ENCODE measurements around the gene PDIA6.

Gene PDIA6

GRCh38 chr2:10760794-10761504 is 51.6 kb downstream of the PDIA6 start:
- H3K27ac ChIP-seq, result no peak overlapping the region
- TF ChIP-seq CTCF (IDR thresholded peaks at IDR 0.05), result no peak
- no peak for TF ChIP-seq ZFX (IDR thresholded peaks at IDR 0.05; ENCODE audit: borderline replicate concordance)

- TF ChIP-seq CTCF (IDR thresholded peaks at IDR 0.05) (no peak), ZFX (IDR thresholded peaks at IDR 0.05; ENCODE audit: borderline replicate concordance) (no peak)
- H3K27ac ChIP-seq, result no peak overlapping the region
These were observed 53.4 kb downstream of the PDIA6 start for GRCh38 chr2:10759151-10759714.

DNA sequence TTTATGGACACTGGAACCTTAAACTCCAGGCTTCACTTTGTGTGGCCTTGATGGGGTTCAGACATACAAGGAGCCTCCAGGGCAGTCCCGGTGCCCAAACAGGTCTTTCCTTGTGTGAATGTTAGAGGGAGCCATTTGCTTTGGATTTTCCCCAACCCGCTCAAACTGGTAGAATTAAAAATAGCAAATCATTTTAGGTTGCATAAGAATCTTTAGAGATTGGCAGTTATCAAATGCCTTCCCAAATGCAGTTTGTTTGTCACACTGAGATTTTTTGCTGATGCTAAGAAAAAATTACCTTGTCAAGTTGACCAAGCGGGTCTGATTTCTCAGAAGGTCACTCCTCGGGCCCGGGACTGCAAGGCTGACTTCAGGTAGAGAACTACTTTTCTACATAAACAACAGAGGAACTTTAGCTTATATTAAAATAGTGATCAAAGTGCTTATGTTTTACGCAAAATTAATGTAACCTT is 54.7 kb downstream of the PDIA6 start:
- peak overlapping the region; percentile 60 for H3K27ac ChIP-seq
- no peak for TF ChIP-seq CTCF (IDR thresholded peaks at IDR 0.05)
- TF ChIP-seq ZFX (IDR thresholded peaks at IDR 0.05; ENCODE audit: borderline replicate concordance), result no peak

- H3K27ac ChIP-seq, result peak overlapping the region; percentile 49
- TF ChIP-seq CTCF (IDR thresholded peaks at IDR 0.05), result no peak
- no peak for TF ChIP-seq ZFX (IDR thresholded peaks at IDR 0.05; ENCODE audit: borderline replicate concordance)
These were observed 57.0 kb downstream of the PDIA6 start for GRCh38 chr2:10755621-10756020.

GRCh38 chr2:10753876-10754275 is 58.7 kb downstream of the PDIA6 start:
- H3K27ac ChIP-seq, result peak overlapping the region; percentile 92
- TF ChIP-seq CTCF (IDR thresholded peaks at IDR 0.05) (no peak), ZFX (IDR thresholded peaks at IDR 0.05; ENCODE audit: borderline replicate concordance) (no peak)

DNA sequence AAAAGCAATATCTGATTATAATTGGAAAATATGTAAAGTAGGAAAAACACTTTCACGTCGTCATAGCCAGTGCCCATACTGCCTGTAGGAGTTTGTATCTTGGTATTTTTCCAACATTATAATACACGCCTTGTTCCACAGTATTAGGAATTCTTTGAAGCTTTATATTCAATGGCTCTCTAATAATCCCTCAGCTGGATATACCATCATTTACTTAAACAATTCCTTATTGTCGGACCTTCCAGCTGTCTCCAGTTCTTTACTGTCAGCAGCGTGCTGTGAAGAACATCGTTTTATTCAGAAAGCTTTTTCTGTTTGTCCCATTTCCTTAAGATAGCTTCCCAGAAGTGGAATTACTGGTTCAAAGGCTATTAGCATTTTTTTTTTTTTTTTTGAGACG is 59.4 kb downstream of the PDIA6 start:
- H3K27ac ChIP-seq, result peak overlapping the region; percentile 92
- TF ChIP-seq CTCF (IDR thresholded peaks at IDR 0.05) (no peak), ZFX (IDR thresholded peaks at IDR 0.05; ENCODE audit: borderline replicate concordance) (no peak)

- TF ChIP-seq CTCF (IDR thresholded peaks at IDR 0.05) (no peak), ZFX (IDR thresholded peaks at IDR 0.05; ENCODE audit: borderline replicate concordance) (no peak)
- peak overlapping the region; percentile 92 for H3K27ac ChIP-seq
These were observed 60.3 kb downstream of the PDIA6 start for GRCh38 chr2:10752236-10752635.

Data from 22Rv1 (cell line).